ENCODE data around the gene RAB3GAP1. TPM values are rescaled to one million over a fixed set of nuclear protein-coding genes. Genes with fewer than 3 reads are reported as not detected.

Gene RAB3GAP1
- total and polyA plus RNA-seq, 2 of the 4 experiments (the other 2 are of a cell fraction): 21.2 to 65.8 TPM

GRCh38 chr2:135072125-135072997 is 20.3 kb downstream of the RAB3GAP1 start:
- Histone ChIP-seq H3K4me1 (ENCODE audit: control insufficient read depth, insufficient read depth, low read length) (no peaks in the 10 kb centered on the region), H3K27me3 (ENCODE audit: control insufficient read depth, insufficient read depth, low read length) (no peaks in the 10 kb centered on the region), H2AK9ac (replicated peaks; ENCODE audit: low read depth, low read length, poor library complexity) (no peak overlapping the region), H2AK5ac (ENCODE audit: low read depth, low read length) (no peak overlapping the region), H3K79me1 (ENCODE audit: low read depth in 1 of 2, low read length in 2 of 2) (peaks cover 35 to 58% of the 10 kb centered on the region in 2 experiments), H4K20me1 (ENCODE audit: insufficient read depth, low read length) (peaks cover 14% of the 10 kb centered on the region; the same call in 1 of the 2 replicates), H3K9ac (ENCODE audit: low read depth, low read length) (no peak overlapping the region), H3K18ac (ENCODE audit: low read depth, low read length) (no peak overlapping the region), H3K56ac (ENCODE audit: extremely low read depth, insufficient read depth, low read length) (no peak overlapping the region), H2BK120ac (ENCODE audit: low read depth, low read length) (no peak overlapping the region), H4K5ac (ENCODE audit: low read depth, low read length) (no peak overlapping the region), H4K8ac (ENCODE audit: low read depth in 2 of 2, low read length in 2 of 2) (no peak overlapping the region), H2AFZ (replicated peaks; ENCODE audit: low read length, poor library complexity) (no peak overlapping the region), H3K4me3 (ENCODE audit: insufficient read depth, low read depth, low read length) (no peak overlapping the region), H2BK15ac (ENCODE audit: low read depth, low read length) (no peak overlapping the region), H3K9me3 (ENCODE audit: control insufficient read depth, insufficient read depth, low read length) (peaks cover 15% of the 10 kb centered on the region), H2BK5ac (ENCODE audit: low read depth, low read length, poor library complexity, severe bottlenecking) (no peak overlapping the region), H3K27ac (ENCODE audit: insufficient read depth, low read length) (no peak overlapping the region), H3K14ac (replicated peaks; ENCODE audit: low read depth, low read length) (no peak overlapping the region), H3K23ac (ENCODE audit: low read depth, low read length) (no peak overlapping the region), H3K36me3 (ENCODE audit: control insufficient read depth, insufficient read depth, low read length) (peaks cover 16% of the 10 kb centered on the region; the same call in 1 of the 2 replicates), H4K91ac (ENCODE audit: insufficient read depth, low read depth, low read length) (no peak overlapping the region), H3K4me2 (ENCODE audit: low read depth, low read length) (no peak overlapping the region), H2BK20ac (ENCODE audit: low read depth, low read length) (no peak overlapping the region), H3K9me1 (ENCODE audit: insufficient read depth, low read length) (0 out of 2 replicates have a peak, but pooled peaks cover 2% of the 10 kb centered on the region), H3K4ac (ENCODE audit: low read depth, low read length) (no peak overlapping the region)
- TF ChIP-seq RCOR1 (IDR thresholded peaks at IDR 0.05; ENCODE audit: insufficient replicate concordance, low read length) (no peak), SMC3 (IDR thresholded peaks at IDR 0.05; ENCODE audit: low read depth, low read length) (no peak), MAZ (IDR thresholded peaks at IDR 0.05; ENCODE audit: borderline replicate concordance, low read depth, low read length) (no peak), FOS (IDR thresholded peaks at IDR 0.05; ENCODE audit: low read depth, low read length) (no peak), MAFK (IDR thresholded peaks at IDR 0.05; ENCODE audit: low read depth, low read length) (no peak), POLR2A (IDR thresholded peaks at IDR 0.05; ENCODE audit: low read depth, low read length) (no peak), RAD21 (IDR thresholded peaks at IDR 0.05; ENCODE audit: low read length) (no peak), ELK1 (IDR thresholded peaks at IDR 0.05; ENCODE audit: borderline replicate concordance, low read depth, low read length) (no peak), CEBPB (IDR thresholded peaks at IDR 0.05; ENCODE audit: low read depth, low read length) (no peak), CTCF (conservative IDR thresholded peaks at IDR 0.05; ENCODE audit: low read depth, low read length) (no peak), NFE2L2 (IDR thresholded peaks at IDR 0.05; ENCODE audit: low read depth, low read length) (no peak), BHLHE40 (IDR thresholded peaks at IDR 0.05; ENCODE audit: low read depth, low read length) (no peak), USF2 (IDR thresholded peaks at IDR 0.05; ENCODE audit: low read depth, low read length) (no peak), MXI1 (IDR thresholded peaks at IDR 0.05; ENCODE audit: borderline replicate concordance, low read depth, low read length) (no peak), RFX5 (IDR thresholded peaks at IDR 0.05; ENCODE audit: low read depth, low read length) (no peak)
- ChIA-PET CTCF (no interaction called here), POLR2A (ENCODE audit: unreplicated experiment) (no interaction called here)
- DNase-seq (no peak), ATAC-seq (ENCODE audit: low read depth) (no peak)
- dilution Hi-C loops (cut with HindIII; ENCODE audit: low sequenced_read_pairs, unreplicated experiment): no loop called here
- no TSS peak for BruUV-seq (replicated peaks)
- WGBS, 2 experiments (ENCODE audit: extremely low coverage in 2 of 2, insufficient read length in 1 of 2): 100% methylated on average over 1 of the region's 3 CpGs; no CpG with 5 or more reads in 1 of the 2 experiments
- intact Hi-C loops (cut with micrococcal nuclease): no loop called here
- in situ Hi-C loops (cut with MboI; ENCODE audit: low sequenced_read_pairs): no loop called here
